HEK293 (cell line): ENCODE results near the gene TPGS2.
"Not testable (repeated sequence)": the region's sequence is repeated elsewhere in the genome, so short reads cannot be mapped to it uniquely, and the experiment has no call there.

Experiments used
- CTCF ChIA-PET: fragments of 350-600 bp; formaldehyde crosslinking; extraction: SDS; loops from one replicate; lab custom pipeline; 2021; ENCODE audit warnings: antibody characterized with exemption; lab: Yijun Ruan, JAX
- POLR2A ChIA-PET: fragments of 300-600 bp; formaldehyde crosslinking; extraction: SDS; loops from one replicate; lab custom pipeline; 2020; ENCODE audit warnings: antibody characterized with exemption, inconsistent platforms; lab: Yijun Ruan, JAX
- H3K27ac ChIP-seq: fragments of 200-500 bp; sonication (Bioruptor generic); 2 replicates; pipeline ENCODE4 v1.5.1; 2014; ENCODE audit warnings: low read depth, low read length, control low read depth, inconsistent platforms; ENCODE audit errors: extremely low read depth
- H3K36me3 ChIP-seq, 2 experiments: fragments of 200-500 bp in 1 of 2; sonication (Bioruptor generic) in 1 of 2; 1 replicate in 1 of 2; 2 replicates in 1 of 2; pipeline ENCODE4 v1.5.1; 2014 to 2017; ENCODE audit warnings: inconsistent platforms in 2 of 2, low read length in 2 of 2; ENCODE audit not compliant: control insufficient read depth in 2 of 2, insufficient read depth in 1 of 2
- H3K4me1 ChIP-seq: fragments of 200-500 bp; sonication (Bioruptor generic); 2 replicates; pipeline ENCODE4 v1.5.1; 2014; ENCODE audit warnings: mild to moderate bottlenecking, low read length, inconsistent platforms; ENCODE audit not compliant: control insufficient read depth, insufficient read depth
- H3K4me3 ChIP-seq: 2 replicates; pipeline ENCODE4 v1.5.1; 2011; ENCODE audit warnings: low read depth, mild to moderate bottlenecking, control low read depth, low read length, moderate library complexity
- H3K9me3 ChIP-seq: fragments of 200-500 bp; sonication (Bioruptor generic); 2 replicates; pipeline ENCODE4 v1.5.1; 2014; ENCODE audit warnings: low read depth, low read length, inconsistent platforms; ENCODE audit not compliant: control insufficient read depth, insufficient read depth
- KLF10 ChIP-seq: fragments of 450-650 bp; IDR thresholded peaks from 2 replicates; pipeline ENCODE4 v1.5.1; 2018; ENCODE audit warnings: missing biosample characterization, mild to moderate bottlenecking, missing genetic modification characterization
- RBAK ChIP-seq: fragments of 450-650 bp; formaldehyde crosslinking; IDR thresholded peaks from 2 replicates; pipeline ENCODE4 v1.5.1; 2016; ENCODE audit warnings: missing biosample characterization, missing genetic modification characterization
- SETDB1 ChIP-seq: IDR thresholded peaks from one replicate; pipeline ENCODE4 v1.6.1; 2017; ENCODE audit warnings: mild to moderate bottlenecking, low read length, moderate library complexity, mixed read lengths; ENCODE audit not compliant: insufficient read length
- TCF7L2 ChIP-seq: IDR thresholded peaks from 2 replicates; pipeline ENCODE4 v1.6.1; 2011; ENCODE audit warnings: low read depth, mild to moderate bottlenecking, inconsistent platforms, low read length, moderate library complexity, borderline replicate concordance
- ZNF19 ChIP-seq: fragments of 450-650 bp; formaldehyde crosslinking; IDR thresholded peaks from 2 replicates; pipeline ENCODE4; 2016; ENCODE audit warnings: missing biosample characterization, missing genetic modification characterization, low read depth
- ZNF335 ChIP-seq: fragments of 450-650 bp; formaldehyde crosslinking; conservative IDR thresholded peaks from 2 replicates; pipeline ENCODE4 v1.5.1; 2016; ENCODE audit warnings: missing biosample characterization, missing genetic modification characterization
- ZNF426 ChIP-seq: fragments of 450-650 bp; formaldehyde crosslinking; IDR thresholded peaks from 2 replicates; pipeline ENCODE4 v1.5.1; 2017; ENCODE audit warnings: missing biosample characterization, missing genetic modification characterization, mild to moderate bottlenecking, inconsistent platforms, moderate library complexity
- ZNF510 ChIP-seq: fragments of 450-650 bp; formaldehyde crosslinking; IDR thresholded peaks from 2 replicates; pipeline ENCODE4 v1.5.1; 2018; ENCODE audit warnings: mild to moderate bottlenecking, missing genetic modification characterization, missing biosample characterization; ENCODE audit not compliant: insufficient replicate concordance
- ZNF664 ChIP-seq: fragments of 450-650 bp; formaldehyde crosslinking; IDR thresholded peaks from 2 replicates; pipeline ENCODE4 v1.5.1; 2016; ENCODE audit warnings: missing biosample characterization, missing genetic modification characterization
- TF ChIP-seq, protein P1 (sequence below): fragments of 450-650 bp; formaldehyde crosslinking; IDR thresholded peaks from 2 replicates; pipeline ENCODE4 v1.5.1; 2016; ENCODE audit warnings: missing biosample characterization, missing genetic modification characterization, borderline replicate concordance
- TF ChIP-seq, protein P2 (sequence below): fragments of 450-650 bp; formaldehyde crosslinking; IDR thresholded peaks from 2 replicates; pipeline ENCODE4 v1.5.0; 2017; ENCODE audit warnings: missing biosample characterization, missing genetic modification characterization, borderline replicate concordance
- TF ChIP-seq, protein P3 (sequence below): fragments of 450-650 bp; formaldehyde crosslinking; IDR thresholded peaks from 2 replicates; pipeline ENCODE4 v1.5.1; 2016; ENCODE audit warnings: missing biosample characterization, missing genetic modification characterization
- TF ChIP-seq, protein P4 (sequence below): fragments of 450-650 bp; formaldehyde crosslinking; IDR thresholded peaks from 2 replicates; pipeline ENCODE4 v1.5.1; 2016; ENCODE audit warnings: missing biosample characterization, missing genetic modification characterization
- TF ChIP-seq, protein P5 (sequence below): fragments of 450-650 bp; formaldehyde crosslinking; IDR thresholded peaks from 2 replicates; pipeline ENCODE4 v1.5.1; 2016; ENCODE audit warnings: missing biosample characterization, missing genetic modification characterization

The TPGS2 gene

DNA sequence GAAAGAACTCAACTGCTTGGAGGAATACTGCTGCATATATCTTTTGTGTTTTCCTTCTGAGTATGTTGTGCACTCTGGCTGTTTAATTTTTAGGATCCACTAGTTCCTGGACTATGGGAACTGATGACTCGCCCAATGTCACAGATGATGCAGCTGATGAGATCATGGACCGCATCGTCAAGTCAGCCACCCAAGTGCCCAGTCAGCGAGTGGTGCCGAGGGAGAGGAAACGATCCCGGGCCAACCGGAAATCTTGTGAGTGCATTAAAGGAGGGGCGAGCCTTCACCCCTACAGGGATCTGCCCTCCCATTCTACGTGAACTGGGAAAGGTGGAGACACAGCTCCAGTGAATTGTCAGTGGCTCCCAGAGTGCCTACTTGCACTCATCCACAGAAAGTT is 59.6 kb downstream of the TPGS2 start:
- ChIA-PET POLR2A (no interaction called here), CTCF (interaction anchor here (0.5 to 2.1 kb wide), 9 partner anchors 11 to 934 kb away, joined by 3 to 6 read pairs (median 3); no protein-coding TSS in a partner anchor)
- peaks cover 0 to 4% of the 10 kb centered on the region in 2 experiments; a peak in 1 of 3 replicates for H3K36me3 ChIP-seq
- TF ChIP-seq RBAK (tag by site-specific recombination), result peak; percentile 60; the same call in 1 of the 2 replicates
- TF ChIP-seq SETDB1, result no peak
- no peaks in the 10 kb centered on the region for H3K9me3 ChIP-seq
- no peaks in the 10 kb centered on the region for H3K4me1 ChIP-seq
- no peak overlapping the region for H3K27ac ChIP-seq
- H3K4me3 ChIP-seq, result no peak overlapping the region

DNA sequence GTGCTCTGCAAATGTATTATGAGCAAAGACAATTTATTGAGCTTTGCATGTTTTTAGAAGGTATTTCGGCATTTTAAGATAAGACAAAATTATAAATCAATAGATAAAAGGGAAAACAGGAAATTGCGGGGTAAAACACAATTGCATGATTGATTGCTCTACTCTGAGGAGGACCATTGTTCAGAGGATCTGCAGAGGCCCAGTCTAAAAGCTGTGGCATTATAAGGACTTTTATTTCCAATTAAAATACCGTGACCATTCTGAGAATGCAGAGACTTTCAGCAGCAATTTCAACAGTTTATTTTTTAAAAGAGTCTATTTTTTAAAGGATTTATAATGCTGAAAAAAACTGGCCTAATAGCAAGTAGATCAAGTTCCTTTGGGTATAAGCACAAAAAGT is 62.0 kb downstream of the TPGS2 start:
- CTCF ChIA-PET, result interaction anchor here (0.7 kb wide), 1 partner anchor 14 kb away, joined by 3 read pairs; no protein-coding TSS in a partner anchor
- peaks cover 0 to 4% of the 10 kb centered on the region in 2 experiments; a peak in 1 of 3 replicates for H3K36me3 ChIP-seq
- no peaks in the 10 kb centered on the region for H3K9me3 ChIP-seq
- no peak overlapping the region for H3K27ac ChIP-seq
- POLR2A ChIA-PET, result no interaction called here
- no peak overlapping the region for H3K4me3 ChIP-seq
- no peaks in the 10 kb centered on the region for H3K4me1 ChIP-seq
- TF ChIP-seq ZNF510 (no peak), TCF7L2 (0 out of 2 replicates have a peak, but pooled peaks have one; percentile 29)

DNA sequence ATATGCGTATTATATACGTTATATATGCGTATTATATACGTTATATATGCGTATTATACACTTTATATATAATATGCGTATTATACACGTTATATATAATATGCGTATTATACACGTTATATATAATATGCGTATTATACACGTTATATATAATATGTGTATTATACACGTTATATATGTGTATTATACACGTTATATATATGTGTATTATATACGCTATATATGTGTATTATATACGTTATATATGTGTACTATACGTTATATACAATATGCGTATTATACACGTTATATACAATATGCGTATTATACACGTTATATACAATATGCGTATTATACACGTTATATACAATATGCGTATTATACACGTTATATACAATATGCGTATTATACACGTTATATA is 65.8 kb downstream of the TPGS2 start:
- POLR2A ChIA-PET, result not testable (repeated sequence)

DNA sequence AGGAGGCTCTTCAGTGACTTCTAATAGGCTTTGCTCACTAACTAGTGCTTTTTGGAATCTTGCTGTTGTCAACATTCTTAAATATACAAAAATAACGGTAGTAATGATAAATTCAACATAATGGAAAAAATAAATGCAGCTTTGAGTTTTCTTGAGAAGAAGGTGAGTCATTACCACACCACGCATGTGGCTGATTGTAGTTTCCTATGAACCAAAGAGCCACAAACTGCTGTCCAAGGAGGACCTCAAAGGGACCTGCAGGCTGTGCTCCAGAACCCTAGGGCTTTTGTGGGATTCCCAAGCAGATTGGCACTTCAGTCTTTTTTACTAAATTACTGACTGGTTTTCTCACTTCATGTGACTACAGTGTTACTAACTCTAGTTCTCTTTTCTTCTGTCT is 66.7 kb downstream of the TPGS2 start:
- CTCF ChIA-PET, result interaction anchor here (1.2 kb wide), 1 partner anchor 74 kb away, joined by 6 read pairs; no protein-coding TSS in a partner anchor
- POLR2A ChIA-PET, result no interaction called here
- TF ChIP-seq, protein P1, sequence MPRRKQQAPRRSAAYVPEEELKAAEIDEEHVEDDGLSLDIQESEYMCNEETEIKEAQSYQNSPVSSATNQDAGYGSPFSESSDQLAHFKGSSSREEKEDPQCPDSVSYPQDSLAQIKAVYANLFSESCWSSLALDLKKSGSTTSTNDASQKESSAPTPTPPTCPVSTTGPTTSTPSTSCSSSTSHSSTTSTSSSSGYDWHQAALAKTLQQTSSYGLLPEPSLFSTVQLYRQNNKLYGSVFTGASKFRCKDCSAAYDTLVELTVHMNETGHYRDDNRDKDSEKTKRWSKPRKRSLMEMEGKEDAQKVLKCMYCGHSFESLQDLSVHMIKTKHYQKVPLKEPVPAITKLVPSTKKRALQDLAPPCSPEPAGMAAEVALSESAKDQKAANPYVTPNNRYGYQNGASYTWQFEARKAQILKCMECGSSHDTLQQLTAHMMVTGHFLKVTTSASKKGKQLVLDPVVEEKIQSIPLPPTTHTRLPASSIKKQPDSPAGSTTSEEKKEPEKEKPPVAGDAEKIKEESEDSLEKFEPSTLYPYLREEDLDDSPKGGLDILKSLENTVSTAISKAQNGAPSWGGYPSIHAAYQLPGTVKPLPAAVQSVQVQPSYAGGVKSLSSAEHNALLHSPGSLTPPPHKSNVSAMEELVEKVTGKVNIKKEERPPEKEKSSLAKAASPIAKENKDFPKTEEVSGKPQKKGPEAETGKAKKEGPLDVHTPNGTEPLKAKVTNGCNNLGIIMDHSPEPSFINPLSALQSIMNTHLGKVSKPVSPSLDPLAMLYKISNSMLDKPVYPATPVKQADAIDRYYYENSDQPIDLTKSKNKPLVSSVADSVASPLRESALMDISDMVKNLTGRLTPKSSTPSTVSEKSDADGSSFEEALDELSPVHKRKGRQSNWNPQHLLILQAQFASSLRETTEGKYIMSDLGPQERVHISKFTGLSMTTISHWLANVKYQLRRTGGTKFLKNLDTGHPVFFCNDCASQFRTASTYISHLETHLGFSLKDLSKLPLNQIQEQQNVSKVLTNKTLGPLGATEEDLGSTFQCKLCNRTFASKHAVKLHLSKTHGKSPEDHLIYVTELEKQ (tag by site-specific recombination), result no peak
- TF ChIP-seq ZNF335 (tag by site-specific recombination) (no peak), ZNF19 (tag by site-specific recombination) (no peak), ZNF664 (tag by site-specific recombination) (no peak), KLF10 (tag by site-specific recombination) (no peak), ZNF426 (tag by site-specific recombination) (no peak)
- TF ChIP-seq, protein P2, sequence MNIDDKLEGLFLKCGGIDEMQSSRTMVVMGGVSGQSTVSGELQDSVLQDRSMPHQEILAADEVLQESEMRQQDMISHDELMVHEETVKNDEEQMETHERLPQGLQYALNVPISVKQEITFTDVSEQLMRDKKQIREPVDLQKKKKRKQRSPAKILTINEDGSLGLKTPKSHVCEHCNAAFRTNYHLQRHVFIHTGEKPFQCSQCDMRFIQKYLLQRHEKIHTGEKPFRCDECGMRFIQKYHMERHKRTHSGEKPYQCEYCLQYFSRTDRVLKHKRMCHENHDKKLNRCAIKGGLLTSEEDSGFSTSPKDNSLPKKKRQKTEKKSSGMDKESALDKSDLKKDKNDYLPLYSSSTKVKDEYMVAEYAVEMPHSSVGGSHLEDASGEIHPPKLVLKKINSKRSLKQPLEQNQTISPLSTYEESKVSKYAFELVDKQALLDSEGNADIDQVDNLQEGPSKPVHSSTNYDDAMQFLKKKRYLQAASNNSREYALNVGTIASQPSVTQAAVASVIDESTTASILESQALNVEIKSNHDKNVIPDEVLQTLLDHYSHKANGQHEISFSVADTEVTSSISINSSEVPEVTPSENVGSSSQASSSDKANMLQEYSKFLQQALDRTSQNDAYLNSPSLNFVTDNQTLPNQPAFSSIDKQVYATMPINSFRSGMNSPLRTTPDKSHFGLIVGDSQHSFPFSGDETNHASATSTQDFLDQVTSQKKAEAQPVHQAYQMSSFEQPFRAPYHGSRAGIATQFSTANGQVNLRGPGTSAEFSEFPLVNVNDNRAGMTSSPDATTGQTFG (tag by site-specific recombination), result no peak
- TF ChIP-seq, protein P3, sequence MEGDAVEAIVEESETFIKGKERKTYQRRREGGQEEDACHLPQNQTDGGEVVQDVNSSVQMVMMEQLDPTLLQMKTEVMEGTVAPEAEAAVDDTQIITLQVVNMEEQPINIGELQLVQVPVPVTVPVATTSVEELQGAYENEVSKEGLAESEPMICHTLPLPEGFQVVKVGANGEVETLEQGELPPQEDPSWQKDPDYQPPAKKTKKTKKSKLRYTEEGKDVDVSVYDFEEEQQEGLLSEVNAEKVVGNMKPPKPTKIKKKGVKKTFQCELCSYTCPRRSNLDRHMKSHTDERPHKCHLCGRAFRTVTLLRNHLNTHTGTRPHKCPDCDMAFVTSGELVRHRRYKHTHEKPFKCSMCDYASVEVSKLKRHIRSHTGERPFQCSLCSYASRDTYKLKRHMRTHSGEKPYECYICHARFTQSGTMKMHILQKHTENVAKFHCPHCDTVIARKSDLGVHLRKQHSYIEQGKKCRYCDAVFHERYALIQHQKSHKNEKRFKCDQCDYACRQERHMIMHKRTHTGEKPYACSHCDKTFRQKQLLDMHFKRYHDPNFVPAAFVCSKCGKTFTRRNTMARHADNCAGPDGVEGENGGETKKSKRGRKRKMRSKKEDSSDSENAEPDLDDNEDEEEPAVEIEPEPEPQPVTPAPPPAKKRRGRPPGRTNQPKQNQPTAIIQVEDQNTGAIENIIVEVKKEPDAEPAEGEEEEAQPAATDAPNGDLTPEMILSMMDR (tag by site-specific recombination), result no peak
- TF ChIP-seq, protein P4, sequence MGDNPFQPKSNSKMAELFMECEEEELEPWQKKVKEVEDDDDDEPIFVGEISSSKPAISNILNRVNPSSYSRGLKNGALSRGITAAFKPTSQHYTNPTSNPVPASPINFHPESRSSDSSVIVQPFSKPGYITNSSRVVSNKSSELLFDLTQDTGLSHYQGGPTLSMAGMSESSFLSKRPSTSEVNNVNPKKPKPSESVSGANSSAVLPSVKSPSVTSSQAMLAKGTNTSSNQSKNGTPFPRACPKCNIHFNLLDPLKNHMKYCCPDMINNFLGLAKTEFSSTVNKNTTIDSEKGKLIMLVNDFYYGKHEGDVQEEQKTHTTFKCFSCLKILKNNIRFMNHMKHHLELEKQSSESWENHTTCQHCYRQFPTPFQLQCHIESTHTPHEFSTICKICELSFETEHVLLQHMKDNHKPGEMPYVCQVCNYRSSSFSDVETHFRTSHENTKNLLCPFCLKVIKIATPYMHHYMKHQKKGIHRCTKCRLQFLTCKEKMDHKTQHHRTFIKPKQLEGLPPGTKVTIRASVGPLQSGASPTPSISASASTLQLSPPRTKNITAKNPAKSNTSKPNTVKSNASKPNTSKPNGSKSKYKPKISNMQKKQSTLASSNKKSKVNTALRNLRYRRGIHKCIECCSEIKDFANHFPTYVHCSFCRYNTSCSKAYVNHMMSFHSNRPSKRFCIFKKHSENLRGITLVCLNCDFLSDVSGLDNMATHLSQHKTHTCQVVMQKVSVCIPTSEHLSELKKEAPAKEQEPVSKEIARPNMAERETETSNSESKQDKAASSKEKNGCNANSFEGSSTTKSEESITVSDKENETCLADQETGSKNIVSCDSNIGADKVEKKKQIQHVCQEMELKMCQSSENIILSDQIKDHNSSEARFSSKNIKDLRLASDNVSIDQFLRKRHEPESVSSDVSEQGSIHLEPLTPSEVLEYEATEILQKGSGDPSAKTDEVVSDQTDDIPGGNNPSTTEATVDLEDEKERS (tag by site-specific recombination), result no peak
- TF ChIP-seq, protein P5, sequence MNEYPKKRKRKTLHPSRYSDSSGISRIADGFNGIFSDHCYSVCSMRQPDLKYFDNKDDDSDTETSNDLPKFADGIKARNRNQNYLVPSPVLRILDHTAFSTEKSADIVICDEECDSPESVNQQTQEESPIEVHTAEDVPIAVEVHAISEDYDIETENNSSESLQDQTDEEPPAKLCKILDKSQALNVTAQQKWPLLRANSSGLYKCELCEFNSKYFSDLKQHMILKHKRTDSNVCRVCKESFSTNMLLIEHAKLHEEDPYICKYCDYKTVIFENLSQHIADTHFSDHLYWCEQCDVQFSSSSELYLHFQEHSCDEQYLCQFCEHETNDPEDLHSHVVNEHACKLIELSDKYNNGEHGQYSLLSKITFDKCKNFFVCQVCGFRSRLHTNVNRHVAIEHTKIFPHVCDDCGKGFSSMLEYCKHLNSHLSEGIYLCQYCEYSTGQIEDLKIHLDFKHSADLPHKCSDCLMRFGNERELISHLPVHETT (tag by site-specific recombination), result no peak

More for the DNA sequence above, 65.8 kb downstream of the TPGS2 start:
- H3K9me3 ChIP-seq, H3K27ac ChIP-seq, H3K36me3 ChIP-seq, H3K4me1 ChIP-seq, H3K4me3 ChIP-seq: not testable (repeated sequence)
- CTCF ChIA-PET, result interaction anchor here (1.2 kb wide), 1 partner anchor 75 kb away, joined by 6 read pairs; no protein-coding TSS in a partner anchor

More for the DNA sequence above, 66.7 kb downstream of the TPGS2 start:
- H3K9me3 ChIP-seq, result no peaks in the 10 kb centered on the region
- no peak overlapping the region for H3K27ac ChIP-seq
- no peaks in the 10 kb centered on the region for H3K4me1 ChIP-seq
- no peak overlapping the region for H3K4me3 ChIP-seq
- H3K36me3 ChIP-seq, result peaks cover 0 to 6% of the 10 kb centered on the region in 2 experiments; a peak in 1 of 3 replicates
